DMS53 treated with DMSO at 0.1 percent for 48 hours (cell line): ENCODE measurements around the gene SCUBE1.

Experiments used
- DNase-seq: peaks from one replicate; lab custom pipeline; 2025; ENCODE audit not compliant: unreplicated experiment; lab: John Stamatoyannopoulos, UW

SCUBE1 gene

DNA sequence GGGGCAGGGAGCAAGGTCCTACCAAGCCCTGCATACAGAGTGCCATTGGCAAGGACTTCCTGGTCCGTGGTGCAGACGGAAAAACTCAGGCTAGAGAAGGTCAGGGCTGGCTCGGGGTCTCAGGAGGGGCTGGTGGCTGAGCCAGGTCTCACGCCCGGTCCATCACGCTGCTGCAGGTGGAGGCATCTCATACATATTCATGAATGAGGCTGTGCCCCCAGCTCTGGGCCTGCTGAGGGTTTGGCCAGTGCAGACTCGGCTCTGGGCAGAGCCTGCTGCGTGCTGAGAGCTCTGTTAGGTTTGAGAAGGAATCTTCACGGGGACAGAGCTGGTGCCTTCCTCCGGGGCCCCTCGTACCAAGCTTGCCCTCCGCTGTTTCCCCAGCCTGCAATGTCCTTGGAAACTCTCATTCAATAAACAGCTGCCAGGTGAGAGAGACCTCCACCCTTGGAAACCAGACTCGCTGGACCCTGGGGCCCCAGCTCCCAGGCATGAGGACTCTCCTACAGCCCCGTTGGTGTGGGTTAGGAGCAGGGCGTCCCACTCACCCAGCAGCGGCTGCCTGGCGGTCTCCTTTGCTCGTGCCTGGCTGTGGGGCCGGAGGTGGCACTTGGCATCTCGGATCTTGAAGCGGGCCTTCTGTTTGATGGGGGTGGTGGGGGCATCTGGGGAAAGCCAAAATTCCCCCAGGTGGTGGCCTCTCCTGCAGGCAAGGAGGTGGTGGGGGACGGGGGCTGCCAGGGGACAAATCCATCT lies 122.4 kb downstream of the SCUBE1 start:
- DNase-seq: no peak

DNA sequence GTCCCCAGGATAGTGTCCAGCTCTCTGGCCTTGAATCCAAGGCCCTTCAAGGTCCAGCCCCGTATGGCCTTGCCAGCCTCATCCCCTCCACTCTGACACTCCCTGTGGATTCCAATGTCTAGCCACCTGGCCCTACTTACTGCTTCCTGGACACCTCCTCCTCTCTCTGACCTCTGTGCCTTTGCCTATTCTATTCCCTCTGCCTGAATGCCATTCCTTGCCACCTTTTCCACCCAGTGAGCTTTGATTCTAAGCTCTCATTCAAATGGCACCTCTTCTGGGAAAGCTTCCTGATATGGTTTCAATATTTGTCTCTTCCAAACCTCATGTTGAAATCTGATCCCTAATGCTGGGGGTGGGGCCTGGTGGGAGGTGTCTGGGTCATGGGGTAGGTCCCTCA lies 124.4 kb downstream of the SCUBE1 start:
- DNase-seq: no peak

DNA sequence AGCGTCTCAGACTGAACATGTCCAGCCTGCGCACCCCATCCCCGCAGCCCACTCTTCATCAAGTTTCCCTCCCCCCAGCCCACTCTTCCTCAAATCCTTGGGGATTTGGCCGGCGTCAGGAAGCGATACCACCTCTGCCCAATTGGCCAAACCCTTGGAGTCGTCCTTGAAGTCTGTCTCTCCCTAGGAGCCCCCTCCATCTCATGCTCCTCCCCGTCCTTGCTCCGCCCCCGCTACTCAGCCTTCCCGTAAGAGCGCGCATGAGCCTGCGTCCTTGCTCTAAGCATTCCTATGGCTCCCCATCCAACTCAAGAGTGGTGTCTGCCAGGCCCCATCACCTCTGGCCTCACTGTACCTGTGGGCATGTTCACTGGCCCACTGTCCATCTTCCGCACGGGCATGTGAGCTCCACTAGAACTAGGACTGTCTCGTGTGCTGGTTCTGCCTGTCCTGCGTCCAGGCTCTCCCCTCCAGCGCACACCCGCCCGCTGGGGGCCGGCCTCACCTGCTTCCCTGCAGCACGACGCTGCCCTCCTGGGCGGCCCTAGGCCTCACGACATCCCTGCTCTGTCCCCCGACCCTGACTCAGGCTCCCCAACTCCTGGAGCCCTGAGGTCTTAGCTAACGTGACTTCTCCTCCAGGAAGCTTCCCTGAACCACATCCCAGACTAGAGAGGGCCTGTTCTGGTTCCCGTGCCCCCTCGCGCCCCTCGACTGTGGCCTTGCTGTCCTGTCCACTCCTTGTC lies 125.7 kb downstream of the SCUBE1 start:
- DNase-seq: no peak

DNA sequence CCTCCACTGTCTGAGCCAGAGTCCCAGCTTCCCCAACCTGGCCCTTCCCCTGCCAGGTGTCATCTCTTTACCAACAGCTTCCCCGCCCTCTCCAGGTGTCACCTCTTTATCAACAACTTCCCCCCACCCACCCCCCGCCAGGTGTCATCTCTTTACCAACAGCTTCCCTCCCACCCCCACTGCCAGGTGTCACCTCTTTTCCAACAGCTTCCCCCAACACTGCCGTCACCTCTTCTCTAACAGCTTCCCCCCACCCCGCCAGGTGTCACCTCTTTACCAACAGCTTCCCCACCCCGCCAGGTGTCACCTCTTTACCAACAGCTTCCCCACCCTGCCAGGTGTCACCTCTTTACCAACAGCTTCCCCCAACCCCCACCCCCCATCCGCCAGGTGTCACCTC lies 126.4 kb downstream of the SCUBE1 start:
- peak; percentile 45 for DNase-seq

DNA sequence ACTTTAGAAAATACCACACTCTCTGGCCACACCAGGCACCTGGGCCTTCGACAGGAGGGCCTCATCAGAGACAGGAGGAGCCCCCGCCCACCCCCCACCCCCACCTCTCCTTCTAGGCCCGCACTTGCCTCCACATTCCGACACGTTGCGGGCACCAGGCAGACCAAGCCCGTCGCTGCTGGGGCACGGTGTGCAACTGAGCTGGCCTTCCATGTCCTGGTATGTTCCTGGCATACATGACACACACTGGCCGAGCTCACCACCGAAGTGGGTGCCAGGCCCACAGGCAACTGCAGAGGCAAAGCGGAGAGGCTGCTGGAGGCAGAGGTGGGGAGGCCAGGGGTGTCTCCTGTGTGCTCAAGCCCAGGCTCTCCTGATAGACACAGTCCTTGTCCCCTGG lies 129.2 kb downstream of the SCUBE1 start:
- no peak for DNase-seq

DNA sequence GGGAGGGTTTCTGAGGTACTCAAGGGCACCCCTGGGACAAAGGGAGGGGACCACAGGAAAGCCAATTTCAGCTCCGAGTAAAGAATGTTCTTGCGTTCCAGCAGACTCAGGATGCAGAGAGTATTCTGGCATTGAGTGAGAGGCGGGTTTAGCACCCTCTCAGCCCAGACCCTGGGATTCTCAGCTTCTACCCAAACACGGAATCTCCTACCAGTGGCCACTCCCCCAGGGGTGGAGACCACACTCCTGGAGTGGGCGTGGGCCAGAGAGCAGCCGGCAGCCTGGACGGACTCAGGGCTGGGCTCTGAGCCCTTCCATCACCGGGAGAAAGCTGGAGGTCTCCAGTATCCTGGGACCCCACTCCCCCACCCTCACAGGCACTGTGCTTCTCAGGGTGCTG lies 130.1 kb downstream of the SCUBE1 start:
- DNase-seq: no peak

DNA sequence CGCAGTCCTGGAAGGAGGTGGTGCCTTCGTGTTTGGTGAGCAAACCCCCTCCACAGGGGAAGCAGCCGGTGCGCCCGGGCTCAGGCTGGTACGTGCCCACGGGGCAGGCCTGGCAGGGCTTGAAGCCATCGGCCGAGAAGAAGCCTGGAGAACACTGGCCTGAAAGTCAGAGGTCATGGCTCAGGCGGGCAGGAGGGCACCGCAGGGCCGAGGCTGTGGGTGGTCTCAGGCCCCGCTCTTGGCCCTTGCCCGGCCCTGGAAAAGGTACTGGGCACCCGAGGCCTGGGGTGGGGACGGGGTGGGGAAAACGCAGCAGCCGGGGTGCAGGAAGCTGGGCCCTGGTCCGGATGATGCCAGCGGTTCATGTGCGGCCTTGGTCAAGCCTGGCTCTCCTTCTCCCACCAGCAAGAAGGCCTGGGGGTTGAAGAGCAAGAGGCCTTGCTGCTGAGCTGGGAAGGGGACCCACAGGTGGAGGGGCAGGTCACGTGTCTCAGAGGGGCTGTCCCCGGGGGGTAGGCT lies 130.7 kb downstream of the SCUBE1 start:
- no peak for DNase-seq

DNA sequence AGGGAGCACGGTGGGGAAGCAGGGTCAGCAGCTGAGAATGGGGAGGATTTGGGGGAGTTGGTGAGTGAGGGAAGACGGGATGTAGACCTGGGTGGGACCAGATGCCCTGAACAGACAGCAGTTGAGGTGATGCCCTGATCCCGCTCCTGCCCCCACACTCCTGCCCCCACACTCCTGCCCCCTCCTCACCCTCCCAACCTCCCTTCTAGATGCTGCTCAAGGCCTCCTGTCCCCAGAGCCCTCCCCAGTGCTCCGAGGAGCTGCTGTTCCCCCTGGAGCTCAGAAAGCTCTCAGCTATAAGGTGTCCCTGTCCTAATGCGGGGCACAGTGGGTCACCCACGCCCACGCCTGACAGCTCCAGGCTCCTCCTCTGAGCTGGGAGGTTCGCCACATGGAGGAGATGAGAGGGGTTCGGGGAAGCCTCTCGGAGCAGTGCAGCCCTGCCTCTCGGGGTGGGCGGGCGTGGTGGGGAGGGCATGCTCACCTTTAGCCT lies 131.2 kb downstream of the SCUBE1 start:
- no peak for DNase-seq

DNA sequence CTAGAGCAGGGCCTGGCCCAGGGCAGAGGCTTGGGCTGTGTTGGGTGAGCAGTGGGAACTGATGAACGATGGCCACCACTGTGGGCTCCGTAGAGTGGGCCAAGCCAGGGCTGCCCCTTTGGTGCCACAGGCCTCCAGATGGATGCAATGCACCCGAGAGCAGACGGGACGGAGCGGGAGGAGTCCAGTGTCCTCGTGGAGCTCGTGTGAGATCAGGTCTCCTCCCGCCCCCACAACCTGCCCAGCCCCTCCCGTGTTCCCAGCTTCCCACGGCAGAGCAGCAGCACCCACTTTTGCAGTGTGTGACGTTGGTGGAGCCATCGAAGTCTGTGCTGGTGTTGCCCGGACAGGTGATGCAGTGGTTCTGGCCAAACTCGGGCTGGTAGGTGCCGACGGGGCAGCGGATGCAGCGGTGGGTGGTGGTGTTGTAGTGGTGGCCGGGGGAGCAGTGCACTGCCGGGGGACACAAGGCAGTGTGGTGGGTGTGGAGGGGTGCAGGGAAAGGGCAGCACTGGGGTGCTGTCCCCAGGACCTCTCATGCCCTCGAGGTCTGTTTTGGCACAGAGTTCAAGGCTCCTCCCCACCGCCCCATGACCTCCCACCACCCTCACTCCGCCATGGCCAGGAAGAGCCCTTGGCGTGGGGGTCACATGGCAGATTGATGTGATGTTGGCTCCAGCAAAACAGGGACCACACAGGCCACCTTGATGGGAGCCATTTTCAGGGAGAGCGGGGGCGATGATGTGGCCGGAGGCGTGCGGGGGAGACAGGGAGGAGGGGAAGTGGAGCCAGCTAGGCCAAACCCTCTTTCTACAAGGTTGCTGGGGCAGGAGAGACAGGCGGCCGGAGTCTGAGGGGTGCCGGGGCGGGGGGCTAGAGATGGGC lies 132.3 kb downstream of the SCUBE1 start:
- no peak for DNase-seq

DNA sequence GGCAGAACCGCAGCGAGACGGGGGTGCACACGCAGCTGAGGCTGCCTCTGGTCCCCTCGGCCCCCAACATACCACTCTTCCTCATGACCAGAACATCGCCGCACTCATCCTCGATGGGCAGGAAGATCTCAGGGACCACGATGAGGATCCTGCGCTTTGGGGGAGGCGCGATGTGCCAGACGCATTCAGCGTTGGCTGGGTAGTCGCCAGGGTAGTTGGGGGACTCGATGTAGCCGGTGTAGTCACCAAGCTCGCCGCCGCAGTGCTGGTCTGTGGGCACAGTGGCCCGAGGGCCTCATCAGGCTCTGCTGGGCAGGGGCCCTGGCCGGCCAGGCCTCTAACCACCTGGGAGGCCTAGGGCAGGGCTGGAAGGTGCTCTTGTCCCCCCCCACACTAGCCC lies 133.2 kb downstream of the SCUBE1 start:
- DNase-seq: no peak

DNA sequence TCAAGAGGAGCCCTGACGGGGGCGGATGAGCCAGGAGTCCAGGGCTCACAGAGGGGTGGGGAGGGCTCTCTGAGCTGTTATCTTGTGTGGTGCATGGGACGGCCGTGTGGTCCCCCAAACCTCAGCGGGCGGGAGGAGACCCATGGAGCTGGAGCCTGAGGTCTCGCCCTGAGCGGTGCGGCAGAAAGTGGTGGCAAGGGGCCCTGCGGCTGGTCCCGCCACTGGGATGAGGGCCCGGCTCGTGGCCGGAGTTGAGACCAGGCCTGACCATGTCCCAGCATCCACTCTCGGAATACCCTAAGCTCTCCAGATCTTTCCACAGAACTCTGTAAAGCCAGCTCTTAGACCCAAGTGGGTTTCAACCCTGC lies 133.7 kb downstream of the SCUBE1 start:
- DNase-seq: no peak

DNA sequence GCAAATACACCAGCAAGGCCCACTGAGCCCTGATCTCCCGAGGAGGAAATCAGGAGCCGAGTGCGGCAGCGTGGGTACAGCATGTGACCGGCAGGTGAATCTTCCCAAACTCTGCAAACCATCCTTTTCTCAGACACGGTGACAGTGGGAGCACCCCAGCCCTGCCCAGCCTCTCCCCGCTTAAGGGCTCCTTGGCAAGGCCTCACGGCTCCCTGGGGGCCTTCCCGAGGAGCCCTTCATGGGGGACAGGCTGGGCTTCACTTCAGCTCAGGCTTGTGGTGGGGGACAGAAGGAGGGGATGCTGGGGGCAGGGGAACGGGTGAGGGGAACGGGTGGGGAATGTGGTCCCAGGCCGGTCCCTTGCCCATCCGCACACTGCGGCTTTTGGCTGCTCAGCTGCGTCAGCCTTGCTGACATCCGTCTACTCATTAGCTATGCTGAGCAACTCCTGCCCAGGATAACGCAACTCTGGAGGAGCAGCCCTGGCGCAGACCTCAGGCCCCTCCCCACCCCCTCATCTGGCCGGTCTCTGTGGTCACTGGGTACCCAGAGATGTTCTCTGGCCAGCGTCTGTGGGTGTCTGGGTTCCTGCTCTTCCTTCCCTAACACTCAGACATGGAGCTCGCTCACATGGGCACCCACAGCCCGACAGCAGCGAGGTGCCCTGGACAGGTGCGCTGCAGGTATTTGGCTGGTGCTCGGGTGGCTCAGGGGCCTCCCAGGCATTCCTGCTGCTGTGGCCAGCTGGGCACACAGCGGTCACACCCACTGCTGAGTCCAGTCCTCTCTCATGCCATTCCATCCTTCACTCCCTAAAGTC lies 134.3 kb downstream of the SCUBE1 start:
- DNase-seq: no peak

DNA sequence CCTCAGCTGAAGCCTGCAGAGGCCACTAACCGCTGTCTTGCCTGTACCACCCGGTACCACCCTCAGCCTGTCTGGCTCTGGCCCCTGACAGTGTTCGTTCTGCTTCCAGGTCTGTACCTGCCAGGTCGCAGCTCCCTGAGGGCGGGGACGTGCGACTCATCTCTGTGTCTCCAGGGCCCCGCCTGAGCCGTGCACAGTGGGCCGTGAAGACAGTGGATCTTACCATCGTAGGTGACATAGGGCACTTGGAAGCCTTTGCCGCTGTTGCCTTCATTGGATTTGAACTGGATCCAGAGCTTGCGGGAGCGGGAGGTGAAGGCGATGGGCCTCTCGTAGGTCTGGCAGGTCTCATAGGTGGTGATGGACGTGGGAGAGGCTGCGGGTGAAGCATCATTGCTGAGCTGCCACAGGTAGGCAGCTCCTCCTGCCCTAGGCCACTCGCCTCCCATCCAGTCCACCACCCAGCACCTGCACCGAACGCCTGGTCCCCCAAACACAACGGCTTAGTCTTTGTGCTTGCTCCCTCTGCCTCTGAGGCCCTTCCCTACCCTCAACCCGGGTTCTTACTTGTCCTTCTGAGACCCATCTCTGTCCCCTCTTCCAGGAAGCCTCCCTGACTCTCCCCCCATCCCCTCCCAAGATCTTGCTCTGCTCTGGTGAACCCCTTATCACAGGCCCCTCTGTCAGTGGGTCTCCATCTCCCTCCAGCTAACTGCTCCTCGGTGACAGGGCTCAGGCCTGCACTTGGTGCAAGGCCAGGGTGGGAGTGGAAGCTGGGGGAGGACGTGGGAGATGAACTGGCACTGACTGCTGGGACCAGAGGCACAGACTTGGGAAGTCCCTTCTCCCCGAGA lies 135.1 kb downstream of the SCUBE1 start:
- DNase-seq: no peak

DNA sequence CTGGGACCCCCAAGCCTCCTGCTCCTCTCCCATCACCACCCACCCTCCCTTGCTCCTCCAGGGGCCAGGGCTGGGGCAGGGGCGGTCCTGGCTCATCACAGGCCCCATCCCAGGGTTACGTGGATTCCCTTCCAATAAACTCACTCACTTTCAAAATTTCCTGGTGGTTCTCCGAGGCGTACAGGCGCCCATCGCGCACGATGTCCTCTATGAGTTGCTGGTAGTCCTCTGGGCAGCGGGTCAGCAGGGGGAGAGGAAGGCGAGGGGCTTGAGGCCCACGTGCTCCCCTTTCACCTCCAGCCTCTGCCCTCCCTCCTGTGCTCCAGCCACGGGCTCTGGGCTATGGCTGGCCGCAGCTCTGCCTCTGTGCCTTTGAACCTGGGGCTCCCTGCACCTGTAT lies 135.8 kb downstream of the SCUBE1 start:
- DNase-seq: no peak

DNA sequence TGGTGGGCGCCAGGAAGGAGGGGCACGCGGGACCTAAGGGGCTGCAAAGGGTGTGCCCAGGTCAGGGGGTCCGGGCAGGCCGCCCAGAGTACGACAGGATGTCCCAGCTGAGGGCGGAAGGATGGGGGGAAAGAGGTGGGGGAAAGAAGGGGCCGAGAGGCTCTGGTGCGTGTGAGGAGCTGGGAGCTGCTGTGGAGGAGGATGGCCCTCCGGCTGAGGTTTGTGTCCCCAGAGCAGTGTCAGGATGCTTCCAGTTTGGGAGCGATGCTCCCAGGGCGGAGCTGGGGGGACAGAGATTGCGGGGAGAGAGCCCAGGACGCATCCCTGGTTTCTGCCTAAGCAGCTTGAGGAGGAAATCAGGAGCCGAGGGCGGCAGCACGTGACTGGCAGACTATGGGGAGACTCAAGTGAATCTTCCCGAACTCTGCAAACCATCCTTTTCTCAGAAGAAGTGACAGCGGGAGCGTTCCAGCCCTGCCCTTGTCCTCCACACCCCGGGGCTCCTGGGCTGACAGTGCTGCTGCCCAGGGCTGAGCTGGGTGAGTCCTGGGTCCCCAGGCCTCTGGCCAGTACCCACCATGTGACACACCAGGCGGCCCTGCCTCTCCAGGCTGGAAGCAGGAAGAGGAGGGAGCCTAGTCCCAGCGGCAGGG lies 136.5 kb downstream of the SCUBE1 start:
- no peak for DNase-seq

DNA sequence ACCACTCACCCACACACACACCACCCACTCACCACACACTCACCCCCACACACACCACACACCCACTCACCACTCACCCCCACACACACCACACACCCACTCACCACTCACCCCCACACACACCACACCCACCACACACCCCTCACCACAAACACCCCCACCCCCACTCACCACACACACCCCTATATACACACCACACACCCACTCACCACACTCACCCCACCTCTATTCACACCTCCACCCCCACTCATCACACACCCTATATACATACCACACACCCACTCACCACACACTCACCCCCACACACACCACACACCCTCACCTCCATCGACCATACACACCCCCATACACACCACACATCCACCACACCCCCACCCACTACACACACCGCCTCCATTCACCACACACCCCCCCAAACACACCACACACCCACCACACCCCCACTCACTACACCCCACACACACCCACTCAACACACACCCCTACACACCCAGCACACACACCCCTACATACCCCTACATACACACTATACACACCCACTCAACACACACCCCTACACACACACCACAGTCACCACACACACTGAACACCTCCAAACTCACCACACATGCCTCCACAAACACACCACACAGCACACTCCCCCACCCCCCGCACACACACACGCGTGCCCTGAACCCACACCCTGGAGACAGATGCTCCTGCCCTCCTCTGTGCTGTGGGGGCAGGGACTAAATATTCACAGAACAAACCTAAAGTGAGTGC lies 137.2 kb downstream of the SCUBE1 start:
- DNase-seq: no peak

DNA sequence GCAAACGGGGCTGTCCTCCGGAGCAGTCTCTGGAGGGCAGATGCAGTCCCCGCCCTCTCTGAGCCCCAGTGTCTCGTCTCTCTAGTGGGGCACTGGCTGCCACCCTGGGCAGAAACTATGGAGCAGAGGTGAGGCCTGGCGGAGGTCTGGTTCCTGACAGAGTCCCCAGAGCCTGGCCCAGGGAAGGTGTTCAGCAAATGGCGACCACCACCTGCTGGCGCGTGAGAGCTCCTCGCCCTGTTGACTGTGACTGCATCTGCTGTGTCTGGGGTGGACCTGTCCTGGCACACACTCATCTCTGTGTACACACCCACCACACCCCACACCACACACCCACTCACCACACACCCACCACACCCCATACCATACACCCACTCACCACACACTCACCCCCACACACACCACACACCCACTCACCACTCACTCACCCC lies 137.9 kb downstream of the SCUBE1 start:
- no peak for DNase-seq

DNA sequence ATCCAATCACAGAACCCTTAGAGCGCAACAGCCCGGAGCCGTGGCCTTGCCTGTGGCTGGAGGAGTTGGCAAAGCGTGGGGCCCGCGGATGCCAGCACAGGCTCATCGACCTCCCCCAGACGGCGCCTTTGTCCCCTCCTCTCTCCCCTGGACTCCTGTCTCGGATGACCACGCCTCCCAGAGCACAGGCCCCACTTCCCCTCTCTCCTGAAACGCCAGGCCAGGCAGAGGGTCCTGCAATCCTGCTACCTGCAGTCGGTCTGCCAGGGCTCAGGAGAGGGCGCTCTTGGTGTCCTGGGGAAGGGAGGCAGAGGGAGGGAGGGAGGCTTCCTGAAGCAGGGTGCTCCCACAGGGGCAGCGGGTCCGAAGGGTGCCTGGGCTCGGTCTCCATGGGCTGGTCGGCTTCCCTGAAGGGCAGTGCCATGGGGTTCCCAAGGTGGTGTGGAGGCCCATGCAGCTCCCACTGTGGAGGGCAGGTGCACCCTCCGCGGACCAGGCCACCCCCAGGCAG lies 139.6 kb downstream of the SCUBE1 start:
- no peak for DNase-seq
